SHP77 treated with DMSO at 0.1 percent for 48 hours (cell line): ENCODE data around the gene SMIM35.

Experiments
- DNase-seq: peaks from one replicate; lab custom pipeline; 2025; lab: John Stamatoyannopoulos, UW

The SMIM35 gene

DNA sequence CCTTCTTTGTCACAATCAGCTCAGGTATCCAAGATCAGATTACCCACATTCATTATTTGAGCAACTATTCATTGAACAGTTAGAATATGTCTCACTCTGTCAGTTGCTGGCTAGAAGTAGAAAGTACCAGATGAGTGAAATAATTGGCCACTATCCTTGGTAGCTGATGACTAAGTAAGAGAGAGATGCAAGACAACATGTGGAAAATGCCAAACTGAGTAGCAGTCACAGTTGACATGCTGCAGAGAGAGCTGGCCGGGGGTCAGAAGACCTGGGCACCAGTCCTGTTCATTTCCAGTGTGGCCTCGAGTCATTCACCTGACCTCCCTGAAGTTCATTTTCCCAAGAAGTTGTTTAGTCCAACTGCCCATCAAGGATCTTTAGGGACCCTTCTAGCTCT lies 22.5 kb upstream of the SMIM35 start:
- no peak for DNase-seq

DNA sequence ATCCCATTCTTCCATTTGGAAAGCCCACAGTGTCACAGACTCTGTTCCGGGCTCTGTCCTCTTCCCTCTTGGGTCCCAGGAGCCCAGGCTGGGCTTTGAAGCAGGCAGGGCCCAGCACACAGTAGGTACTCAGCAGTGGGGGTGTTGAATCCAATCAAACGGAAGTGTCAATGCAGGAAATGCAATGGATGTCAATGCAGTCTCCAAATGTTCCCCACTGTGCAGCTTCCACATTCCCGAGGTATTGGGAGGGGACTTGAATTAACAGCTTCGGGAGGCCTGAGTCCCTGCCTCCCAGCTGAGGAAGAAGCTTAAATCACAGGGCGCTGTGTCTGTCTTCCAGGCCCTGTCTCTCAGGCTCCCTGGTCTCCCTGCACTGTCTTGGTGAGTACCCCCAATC lies 21.8 kb upstream of the SMIM35 start:
- no peak for DNase-seq

DNA sequence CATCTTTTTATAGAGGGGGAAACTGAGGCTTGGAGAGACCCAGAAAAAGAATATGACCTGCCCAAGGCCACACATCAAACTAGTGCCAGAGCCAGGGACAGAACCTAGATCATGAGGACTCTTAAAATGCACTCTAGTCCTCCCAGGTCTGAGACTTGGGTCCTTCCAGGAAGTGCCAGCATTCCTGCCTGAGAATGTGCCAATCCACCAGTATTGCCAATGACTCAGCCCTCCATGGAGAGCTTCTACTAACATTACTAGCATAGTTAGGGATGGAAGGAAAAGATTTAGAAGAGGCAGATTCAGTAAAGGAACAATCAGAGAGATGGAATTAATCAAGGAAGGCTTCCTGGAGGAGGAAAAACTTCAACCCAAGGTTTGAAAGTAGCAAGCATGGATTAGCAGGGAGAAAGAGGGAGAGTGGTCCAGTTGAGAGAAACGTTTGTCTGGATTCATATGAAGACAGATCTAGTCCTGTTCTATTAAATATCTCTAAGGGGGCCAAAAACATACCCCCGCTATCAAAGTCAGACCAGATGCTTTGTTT lies 20.1 kb upstream of the SMIM35 start:
- no peak for DNase-seq

DNA sequence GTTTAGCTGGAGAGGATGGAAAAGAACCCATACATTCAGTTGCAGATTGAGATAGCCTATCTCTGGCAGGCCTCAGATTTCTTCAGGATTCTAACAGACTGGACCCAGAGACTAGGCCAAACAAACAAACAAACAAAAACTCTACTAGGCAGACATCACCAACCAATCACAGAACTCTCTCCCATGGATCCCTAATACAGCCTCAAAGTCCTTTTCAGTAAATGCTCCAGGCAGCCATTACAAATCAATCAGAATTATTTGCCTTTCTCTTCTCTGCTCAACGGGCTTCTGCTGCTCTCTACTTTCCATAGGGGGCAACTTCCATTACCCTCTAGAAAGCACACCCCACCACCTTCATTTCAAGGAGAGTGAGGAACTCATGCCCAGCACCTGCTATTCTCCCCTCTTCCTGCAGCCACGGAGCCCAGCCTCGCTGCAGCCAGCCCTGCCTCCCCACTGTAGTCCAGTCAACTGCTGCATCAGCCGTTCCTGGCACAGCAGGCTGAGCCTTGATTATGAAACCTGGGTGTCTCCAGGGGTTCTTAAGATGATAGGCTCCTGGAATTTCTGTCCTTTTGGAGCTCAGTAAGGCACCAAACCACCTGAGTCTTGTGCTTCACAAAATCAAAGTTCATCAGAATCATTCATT lies 19.0 kb upstream of the SMIM35 start:
- DNase-seq, result no peak

DNA sequence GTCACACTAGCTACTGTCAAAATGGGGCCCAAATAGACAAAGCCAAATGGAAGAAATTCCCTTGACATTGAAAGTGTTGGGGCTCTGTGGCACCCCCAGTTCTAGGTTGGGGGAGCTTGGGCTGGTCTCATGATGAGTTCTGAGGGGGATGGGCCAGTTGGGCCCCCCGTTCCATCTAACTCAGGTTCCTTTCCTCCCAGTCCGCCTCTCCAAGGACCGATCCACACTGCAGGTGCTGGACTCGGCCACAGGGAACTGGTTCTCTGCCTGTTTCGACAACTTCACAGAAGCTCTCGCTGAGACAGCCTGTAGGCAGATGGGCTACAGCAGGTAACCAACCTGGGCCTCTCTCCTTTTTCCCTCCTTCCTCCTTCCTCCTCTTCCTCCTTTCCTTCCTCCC lies 17.7 kb upstream of the SMIM35 start:
- no peak for DNase-seq

DNA sequence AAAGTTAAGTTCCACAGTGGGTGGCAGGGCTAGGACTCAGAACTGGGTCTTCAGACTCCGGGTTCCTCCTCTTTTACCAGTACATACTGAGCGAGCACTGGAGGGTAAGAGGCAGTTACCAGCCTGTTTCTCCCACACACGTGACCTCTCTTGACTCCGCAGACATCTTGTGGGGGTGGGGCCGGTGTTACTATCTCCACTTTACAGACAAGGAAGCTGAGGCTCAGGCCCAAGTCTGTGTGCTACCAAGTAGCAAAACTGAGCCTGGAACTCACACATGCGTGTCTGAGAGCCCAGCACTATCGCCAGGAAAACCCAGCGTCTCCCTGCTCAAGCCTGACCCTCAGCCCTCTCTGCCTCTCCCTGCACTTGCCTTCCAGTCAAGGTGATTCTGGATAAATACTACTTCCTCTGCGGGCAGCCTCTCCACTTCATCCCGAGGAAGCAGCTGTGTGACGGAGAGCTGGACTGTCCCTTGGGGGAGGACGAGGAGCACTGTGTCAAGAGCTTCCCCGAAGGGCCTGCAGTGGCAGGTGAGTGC lies 16.0 kb upstream of the SMIM35 start:
- DNase-seq, result no peak

DNA sequence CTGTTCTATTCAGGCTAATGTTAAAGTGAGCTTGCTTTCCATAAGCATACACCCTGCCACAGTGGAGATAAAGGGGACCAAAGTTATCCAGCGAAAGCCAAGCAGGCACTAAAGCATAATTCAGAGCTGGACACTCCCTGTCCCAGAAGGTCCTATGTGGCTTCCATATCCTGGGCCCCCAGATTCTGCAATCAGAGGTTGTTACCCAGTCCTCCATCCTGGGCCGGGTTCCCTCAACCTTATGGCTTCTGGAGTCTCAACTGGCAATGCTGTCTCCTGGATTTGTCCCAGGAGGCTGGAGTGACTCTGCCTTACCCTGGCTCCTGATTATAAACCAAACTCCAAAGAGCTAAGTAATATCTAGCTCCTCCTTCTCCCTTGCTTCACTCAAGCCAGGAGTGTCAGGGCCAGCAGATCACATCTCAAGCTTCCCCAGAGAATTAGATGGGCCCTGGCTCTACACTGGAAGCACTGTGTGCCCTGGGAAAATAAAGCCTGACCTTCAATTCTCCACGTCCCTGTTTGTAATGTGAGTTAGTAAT lies 14.0 kb upstream of the SMIM35 start:
- DNase-seq, result no peak

DNA sequence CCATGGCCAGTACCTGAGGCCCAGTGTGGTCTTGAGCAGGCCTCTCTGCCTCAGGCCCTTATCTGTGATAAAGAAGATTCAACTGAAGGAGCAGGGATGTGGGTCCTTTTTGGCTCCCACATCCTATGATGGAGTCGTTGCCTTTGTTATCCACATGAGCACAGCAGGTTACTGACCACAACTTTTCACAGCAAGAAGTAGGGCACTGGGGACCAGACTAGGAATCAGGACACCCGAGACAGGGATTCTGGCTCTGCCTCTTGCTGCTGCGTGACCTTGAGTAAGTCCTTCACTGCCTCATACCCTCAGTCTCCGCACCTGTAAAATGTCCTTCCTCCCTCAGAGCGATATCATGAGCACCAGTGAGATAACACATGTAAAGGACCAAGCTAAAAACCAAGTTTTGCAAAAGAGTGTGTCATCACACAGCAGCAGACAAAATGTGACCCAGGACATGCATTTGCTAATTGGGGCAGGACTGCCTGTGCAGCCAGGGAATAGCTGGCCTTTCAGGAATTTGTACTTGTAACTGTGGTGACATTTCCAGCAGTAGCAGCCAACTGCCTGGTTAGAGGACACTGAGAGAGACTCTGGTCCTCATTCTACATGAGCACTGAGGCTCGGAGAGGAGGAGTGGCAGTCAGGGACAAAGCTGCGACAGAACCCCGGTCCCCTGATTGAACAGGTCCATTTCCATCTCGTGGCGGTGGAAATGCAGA lies 13.2 kb upstream of the SMIM35 start:
- no peak for DNase-seq

DNA sequence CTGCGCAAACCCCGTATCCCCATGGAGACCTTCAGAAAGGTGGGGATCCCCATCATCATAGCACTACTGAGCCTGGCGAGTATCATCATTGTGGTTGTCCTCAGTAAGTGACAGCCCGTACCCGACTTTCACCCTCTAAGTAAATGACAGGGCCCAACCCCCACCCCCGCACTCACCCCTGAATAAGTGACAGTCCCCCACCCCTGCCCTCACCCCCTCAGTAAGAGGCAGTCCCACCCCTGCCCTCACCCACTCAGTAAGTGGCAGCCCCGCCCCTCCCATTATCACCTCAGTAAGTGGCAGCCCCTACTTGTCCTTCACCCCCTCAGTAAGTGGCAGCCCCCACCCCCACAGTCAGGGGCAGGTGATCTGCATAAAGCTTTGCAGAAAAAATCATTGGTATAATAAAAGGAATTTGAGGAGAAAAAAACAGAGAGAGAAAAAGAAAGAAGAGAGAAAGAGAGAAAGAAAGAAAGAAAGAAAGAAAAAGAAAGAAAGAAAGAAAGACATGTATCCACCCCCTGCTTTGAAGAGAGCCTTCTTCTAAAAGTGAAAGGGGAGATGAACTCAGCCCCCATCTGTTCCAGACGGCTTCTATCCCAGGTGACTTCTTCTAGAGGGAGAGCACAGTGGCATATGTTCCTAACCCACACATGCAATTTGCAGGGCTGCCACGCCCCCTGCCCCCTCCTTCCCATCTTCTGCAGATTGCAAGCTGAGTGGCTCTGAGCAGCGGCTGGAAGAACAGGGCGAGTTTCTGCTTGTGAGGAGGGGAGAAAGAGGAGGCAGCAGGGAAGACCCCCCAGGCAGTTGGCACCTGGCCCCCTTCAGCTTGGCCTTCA lies 12.5 kb upstream of the SMIM35 start:
- DNase-seq, result no peak

DNA sequence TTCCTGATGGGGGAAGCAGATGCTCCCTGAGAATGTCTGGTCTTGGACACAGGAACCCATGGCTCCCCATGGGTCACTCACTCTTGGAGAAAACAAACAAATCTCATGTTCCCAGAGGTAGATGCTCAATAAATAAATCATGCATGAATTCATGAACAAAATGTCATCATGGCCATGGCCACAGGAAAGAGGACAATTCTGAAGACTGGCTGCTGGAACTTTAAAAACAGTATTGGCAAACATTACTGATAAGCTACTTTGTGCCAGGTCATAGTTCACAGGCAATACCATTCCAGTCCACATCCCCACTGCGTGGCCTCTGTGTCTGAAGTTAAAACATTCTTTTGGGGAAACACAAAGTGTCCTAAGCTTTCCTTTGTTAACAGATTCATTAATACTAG lies 9.2 kb upstream of the SMIM35 start:
- DNase-seq, result no peak

DNA sequence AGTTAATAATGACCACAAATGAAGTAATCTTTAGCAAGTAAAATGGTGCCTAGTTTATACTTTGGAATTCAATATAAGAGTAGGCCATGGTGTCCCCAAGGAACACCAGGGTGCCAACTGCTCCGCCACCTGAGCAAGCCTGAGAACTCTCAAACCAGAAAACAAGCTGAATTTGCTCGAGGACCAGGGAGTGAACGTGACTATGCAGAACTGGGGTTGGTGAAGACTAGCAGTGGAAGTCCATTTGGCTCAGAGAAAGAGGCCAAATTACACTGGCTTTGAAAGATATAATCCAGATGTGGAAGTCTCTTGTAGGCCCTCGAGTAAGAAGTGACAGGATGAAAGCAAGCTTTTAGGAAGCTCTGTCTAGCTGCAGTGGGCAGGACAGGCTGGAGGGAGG lies 8.7 kb upstream of the SMIM35 start:
- DNase-seq, result no peak

DNA sequence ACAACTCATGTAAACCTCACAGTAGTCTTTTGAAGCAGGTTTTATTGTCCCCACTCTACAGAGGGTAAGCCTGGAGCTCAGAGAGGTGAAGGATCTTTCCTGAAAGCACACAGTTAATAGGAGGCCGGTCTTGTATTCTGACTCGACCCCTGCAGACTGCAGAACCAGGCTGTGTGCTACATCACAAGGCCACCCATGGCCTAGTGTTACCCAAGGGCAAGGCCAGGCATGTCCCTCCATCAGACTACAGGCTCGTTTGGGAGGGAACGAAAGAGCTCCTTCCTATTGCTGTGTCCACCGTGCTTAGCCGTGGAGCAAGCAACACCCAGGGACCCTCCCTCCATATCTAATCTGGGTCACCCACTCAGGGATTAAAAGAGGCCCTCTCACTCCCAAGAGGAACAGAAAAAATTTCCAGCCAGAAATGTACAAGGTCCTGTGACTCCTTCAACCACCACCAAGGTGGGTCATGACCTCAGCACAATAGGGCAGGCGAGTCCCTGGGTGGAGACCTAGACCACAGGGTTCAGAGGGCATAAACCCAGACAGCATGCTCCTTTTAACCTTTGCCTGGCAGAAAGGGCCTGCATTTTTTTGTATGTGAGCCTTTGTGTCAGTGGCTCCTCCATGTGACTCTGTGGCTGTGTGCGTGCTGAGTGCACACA lies 6.3 kb upstream of the SMIM35 start:
- DNase-seq, result no peak

DNA sequence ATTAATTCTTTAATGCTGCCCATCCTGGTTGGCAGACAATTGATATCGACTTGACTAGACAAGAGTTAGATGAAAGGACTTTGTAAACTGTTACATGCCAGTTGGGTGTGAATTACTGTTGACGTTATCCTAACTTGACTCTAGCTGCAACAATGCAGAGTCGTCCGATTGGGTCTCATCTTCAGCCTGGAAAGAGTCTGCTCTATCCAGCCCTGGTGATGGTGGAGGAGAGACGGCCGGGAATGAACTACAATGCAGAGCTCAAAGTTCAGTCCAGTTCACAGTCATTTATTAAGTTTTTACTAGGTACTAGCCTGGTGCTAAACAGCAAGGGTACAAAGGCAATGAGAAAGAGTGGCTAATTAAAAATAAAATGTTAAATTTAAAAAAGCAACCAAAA lies 4.9 kb upstream of the SMIM35 start:
- no peak for DNase-seq

DNA sequence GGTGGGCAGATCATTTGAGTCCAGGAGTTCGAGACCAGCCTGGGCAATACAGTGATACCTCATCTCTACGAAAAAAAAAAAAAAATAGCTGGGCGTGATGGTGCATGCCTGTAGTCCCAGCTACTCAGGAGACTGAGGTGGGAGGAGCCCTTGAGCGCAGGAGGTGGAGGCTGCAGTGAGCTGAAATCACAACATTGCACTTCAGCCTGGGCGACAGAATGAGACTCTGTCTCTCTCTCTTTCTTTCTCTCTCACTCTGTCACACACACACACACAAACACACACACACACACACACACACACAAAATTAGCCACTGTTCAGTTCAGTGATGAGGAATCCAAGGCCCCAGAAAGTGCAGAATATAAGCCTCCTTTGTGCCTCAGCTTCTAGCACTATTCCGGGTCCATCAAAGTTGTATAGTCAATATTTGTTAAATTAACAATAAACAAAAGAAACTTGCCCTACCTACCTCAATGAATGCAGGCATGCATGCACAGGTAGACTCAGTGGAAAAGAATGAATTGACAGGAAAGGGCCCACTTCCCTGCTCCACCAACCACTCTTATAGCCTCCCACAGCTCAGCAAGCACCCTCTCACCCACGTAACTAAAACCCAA lies 3.9 kb upstream of the SMIM35 start:
- no peak for DNase-seq

DNA sequence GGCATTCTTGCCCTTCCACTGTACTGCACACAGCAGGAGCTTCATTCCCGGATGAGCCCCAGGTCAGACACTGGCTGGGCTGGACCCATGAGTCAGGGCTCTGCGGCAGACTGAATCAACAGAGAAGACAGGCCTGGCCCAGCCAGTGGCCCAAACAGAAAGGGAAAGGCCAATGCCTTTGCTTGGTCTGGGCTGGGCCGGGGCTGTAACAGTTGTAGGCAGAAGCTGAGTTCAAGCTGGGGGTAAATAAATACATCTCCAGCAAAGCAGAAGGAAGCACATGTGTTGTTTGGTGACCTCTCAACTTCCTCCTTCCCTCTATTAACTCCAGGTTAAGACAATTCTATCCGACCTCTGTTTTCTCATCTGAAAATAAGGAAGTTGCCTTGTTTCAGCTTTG lies 1.8 kb upstream of the SMIM35 start:
- DNase-seq, result no peak

DNA sequence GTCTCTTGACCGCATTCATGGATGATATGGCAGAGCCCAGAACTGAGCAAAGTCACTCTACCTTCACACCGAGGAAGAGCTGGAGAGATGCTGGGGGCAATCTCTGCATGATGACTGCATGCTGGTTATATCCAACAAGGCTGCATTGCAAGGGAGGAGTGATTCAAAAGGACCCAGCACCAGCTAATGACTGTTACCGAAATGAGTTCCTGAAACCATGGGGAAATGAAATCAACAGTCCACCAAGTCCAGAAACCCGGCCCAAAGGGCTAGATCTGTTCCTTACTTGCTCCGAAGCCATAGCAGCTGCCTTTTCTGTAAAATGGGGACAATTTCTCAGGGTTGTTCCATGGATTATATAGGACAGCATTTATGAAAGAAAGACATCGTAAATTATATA lies 1.2 kb upstream of the SMIM35 start:
- DNase-seq, result no peak

DNA sequence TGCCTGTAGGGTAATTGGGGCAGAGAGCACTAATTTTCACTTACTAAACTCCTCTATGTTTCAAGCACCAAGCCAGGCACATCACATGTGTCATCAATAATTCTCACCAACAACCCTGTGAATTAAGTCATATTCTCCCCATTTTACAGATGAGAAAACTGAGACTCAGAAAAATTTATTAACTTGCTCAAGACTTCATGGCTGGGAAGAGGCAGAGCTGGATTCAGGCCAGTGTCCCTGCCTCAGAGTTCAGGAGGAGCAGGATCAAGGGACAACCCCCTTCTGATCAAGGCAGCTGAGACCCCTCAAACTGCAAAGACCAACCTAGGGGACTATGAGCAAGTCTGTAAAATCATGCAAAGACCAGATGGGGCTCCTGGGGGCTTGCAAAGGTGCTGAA lies 2.1 kb downstream of the SMIM35 start:
- DNase-seq, result no peak

DNA sequence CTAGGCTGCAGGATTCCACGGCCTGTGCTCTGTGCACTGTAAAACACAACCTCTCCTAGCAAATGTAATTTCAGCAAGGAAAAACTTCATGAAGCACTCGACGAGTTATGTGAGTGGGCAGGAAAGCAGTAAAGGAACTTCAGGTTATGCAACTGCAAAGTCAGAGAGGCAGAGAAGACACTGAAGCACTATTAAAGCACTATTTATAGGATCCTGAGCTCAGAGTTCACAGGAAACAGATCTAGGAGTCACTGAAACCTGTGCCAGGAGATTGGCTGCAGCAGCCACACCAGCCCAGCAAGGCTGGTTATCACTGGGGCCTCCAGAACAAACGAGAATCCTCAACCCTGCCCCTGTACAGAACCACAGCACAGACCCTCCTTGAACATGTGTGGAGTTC lies 2.5 kb downstream of the SMIM35 start:
- no peak for DNase-seq

DNA sequence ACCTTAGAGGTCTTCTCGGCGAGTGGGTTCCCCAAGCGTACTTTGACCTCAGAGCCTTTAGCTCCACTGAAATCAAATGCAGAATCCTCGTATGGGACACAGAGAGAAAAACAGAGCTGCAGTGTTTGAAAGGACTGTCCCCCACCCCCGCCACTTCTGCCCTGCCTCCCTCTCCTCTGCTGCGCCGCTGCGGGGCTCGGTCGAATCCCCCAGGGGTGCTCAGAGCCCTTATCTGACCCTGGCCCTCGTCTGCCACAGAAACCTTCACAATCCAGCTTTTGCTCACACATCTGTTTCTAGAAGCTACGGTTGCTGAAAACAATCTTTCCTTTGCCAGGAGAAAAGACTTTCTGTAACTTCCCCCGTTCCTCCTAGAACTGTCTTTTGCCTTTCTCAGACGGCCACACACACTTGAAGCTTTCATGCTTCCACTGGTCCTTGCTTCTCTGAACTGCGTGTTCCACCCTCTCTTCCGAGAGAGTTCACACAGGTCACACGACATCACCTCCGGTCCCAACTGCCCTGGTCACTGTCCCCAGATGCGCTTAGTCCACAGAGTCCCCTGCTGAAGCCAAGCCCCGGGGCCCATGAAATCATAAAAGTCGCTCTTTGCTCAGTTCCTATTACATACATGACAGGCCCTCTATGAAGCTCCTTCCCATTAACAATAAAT lies 3.7 kb downstream of the SMIM35 start:
- no peak for DNase-seq

DNA sequence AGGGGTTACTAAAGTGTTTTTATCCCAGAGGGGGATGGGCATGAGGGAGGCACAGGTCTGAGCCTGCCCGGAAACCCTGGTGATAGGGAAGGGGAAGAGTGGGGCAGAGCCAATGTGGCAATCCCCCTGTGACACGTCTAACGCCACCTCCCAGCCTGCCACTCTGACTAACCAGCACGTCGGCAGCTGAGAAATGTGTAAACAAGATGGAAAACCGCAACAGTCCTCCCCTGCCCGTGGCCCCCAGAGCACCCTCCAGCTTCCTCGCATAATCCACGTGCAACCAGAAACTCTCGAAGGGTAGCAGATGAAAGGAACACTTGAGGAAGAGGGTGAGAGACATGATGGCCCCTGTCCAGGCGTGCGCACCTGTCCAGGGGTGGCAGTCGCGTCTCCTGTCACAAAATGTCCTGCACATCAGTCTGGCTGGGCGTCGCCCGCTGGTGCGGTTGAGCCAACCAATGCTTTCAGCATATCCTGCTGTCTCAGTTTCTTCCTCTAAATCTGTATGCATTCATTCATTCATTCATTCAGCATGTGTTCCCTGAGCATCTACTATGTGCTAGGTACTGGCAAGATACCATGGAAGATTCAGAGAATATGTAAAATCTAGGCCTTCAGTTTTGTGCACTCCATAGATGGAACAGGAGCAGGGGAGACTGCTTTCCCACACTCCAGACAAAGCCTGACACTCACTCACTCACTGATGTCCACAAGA lies 5.4 kb downstream of the SMIM35 start:
- no peak for DNase-seq
